ENCODE results near the gene FGF11. TPM values are rescaled to one million over a fixed set of nuclear protein-coding genes. Genes with fewer than 3 reads are reported as not detected.
"Not testable (repeated sequence)": the region's sequence is repeated elsewhere in the genome, so short reads cannot be mapped to it uniquely, and the experiment has no call there.

The FGF11 gene
- total and polyA plus RNA-seq, 2 donors (not counting 3 experiments of a cell fraction or from before 2014, with no cell fraction given): 0.70 TPM; not detected in 1

DNA sequence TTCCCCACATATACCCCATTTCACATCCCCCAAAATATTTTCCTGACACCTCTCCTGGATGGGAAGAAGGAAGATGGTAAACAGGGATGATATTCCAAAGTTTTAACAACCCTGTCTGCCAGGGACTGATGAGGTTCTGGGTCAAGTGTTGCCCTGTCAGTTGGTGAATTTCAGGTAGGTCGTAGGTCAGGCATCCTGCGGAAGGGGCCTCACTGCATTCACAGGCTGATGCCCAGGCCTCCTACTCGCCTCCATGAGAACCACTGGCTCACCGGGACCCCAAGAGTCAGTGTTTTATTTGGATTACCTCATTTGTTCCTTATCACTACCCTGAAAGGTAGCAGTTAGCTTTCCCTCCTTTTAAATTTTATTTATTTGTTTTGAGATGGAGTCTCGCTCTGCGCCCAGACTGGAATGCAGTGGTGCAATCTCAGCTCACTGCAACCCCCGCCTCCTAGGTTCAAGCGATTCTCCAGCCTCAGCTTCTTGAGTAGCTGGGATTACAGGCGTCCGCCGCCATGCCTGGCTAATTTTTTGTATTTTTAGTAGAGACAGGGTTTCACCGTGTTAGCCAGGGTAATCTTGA is 29.6 kb downstream of the FGF11 start:
- Histone ChIP-seq H3K27ac (ENCODE audit: insufficient read depth, low read depth, low read length) (no peak overlapping the region), H3K27me3 (ENCODE audit: control insufficient read depth in 2 of 2, insufficient read depth in 2 of 2, low read length in 2 of 2) (no peaks in the 10 kb centered on the region), H4K20me1 (replicated peaks; ENCODE audit: control insufficient read depth, extremely low read depth, insufficient read depth, low read length) (no peaks in the 10 kb centered on the region), H3K79me2 (ENCODE audit: control insufficient read depth, insufficient read depth, low read length) (peaks cover 27% of the 10 kb centered on the region), H3K9me3 (replicated peaks; ENCODE audit: control insufficient read depth, insufficient read depth, low read length) (no peaks in the 10 kb centered on the region), H3K4me2 (ENCODE audit: insufficient read depth, low read length) (no peak overlapping the region), H3K36me3 (ENCODE audit: control insufficient read depth in 2 of 2, extremely low read depth in 1 of 2, insufficient read depth in 2 of 2, low read length in 2 of 2) (peaks cover 0 to 6% of the 10 kb centered on the region in 2 experiments), H2AFZ (ENCODE audit: low read depth, low read length) (no peak overlapping the region), H3K4me1 (ENCODE audit: control insufficient read depth, extremely low read depth, insufficient read depth, low read length) (no peaks in the 10 kb centered on the region), H3K4me3 (replicated peaks in 1 of 3; ENCODE audit: insufficient read depth in 1 of 3, low read depth in 1 of 3, low read length in 3 of 3) (no peak overlapping the region), H3K9ac (replicated peaks; ENCODE audit: extremely low read depth, insufficient read depth, low read length) (no peak overlapping the region), H3K9me1 (replicated peaks; ENCODE audit: control insufficient read depth, extremely low read depth, insufficient read depth, low read length) (no peaks in the 10 kb centered on the region)
- TF ChIP-seq EZH2 (IDR thresholded peaks at IDR 0.05; ENCODE audit: borderline replicate concordance, low read depth, low read length, severe bottlenecking) (no peak), MYC (IDR thresholded peaks at IDR 0.05; ENCODE audit: low read depth, low read length) (no peak), POLR2A (IDR thresholded peaks at IDR 0.05; ENCODE audit: low read depth, low read length) (no peak), GATA2 (IDR thresholded peaks at IDR 0.05; ENCODE audit: insufficient read depth, insufficient read length, low read depth, low read length) (no peak), JUN (IDR thresholded peaks at IDR 0.05; ENCODE audit: borderline replicate concordance, insufficient read depth, insufficient read length, low read depth) (no peak), FOS (IDR thresholded peaks at IDR 0.05; ENCODE audit: borderline replicate concordance, insufficient read depth, low read length) (no peak), POLR2AphosphoS5 (IDR thresholded peaks at IDR 0.05; ENCODE audit: insufficient read depth, low read depth, low read length) (no peak)
- TF ChIP-seq, protein P1, sequence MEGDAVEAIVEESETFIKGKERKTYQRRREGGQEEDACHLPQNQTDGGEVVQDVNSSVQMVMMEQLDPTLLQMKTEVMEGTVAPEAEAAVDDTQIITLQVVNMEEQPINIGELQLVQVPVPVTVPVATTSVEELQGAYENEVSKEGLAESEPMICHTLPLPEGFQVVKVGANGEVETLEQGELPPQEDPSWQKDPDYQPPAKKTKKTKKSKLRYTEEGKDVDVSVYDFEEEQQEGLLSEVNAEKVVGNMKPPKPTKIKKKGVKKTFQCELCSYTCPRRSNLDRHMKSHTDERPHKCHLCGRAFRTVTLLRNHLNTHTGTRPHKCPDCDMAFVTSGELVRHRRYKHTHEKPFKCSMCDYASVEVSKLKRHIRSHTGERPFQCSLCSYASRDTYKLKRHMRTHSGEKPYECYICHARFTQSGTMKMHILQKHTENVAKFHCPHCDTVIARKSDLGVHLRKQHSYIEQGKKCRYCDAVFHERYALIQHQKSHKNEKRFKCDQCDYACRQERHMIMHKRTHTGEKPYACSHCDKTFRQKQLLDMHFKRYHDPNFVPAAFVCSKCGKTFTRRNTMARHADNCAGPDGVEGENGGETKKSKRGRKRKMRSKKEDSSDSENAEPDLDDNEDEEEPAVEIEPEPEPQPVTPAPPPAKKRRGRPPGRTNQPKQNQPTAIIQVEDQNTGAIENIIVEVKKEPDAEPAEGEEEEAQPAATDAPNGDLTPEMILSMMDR (IDR thresholded peaks at IDR 0.05; ENCODE audit: extremely low read depth in 1 of 2, insufficient read depth in 1 of 2, low read depth in 1 of 2, low read length in 2 of 2): no peak
- TF ChIP-seq, protein P2, sequence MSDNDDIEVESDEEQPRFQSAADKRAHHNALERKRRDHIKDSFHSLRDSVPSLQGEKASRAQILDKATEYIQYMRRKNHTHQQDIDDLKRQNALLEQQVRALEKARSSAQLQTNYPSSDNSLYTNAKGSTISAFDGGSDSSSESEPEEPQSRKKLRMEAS (IDR thresholded peaks at IDR 0.05; ENCODE audit: insufficient read depth, insufficient read length): no peak
- ChIA-PET CTCF (interaction anchor here (1.1 to 1.5 kb wide), 2 partner anchors 9 to 92 kb away, joined by 3 to 4 read pairs; no protein-coding TSS in a partner anchor), POLR2A (no interaction called here)
- dilution Hi-C loops (cut with MboI; ENCODE audit: extremely low pct_ligation_motif_present, low sequenced_read_pairs) (no loop called here), intact Hi-C loops (cut with micrococcal nuclease) (no loop called here)
- no TSS peak for BruUV-seq (replicated peaks)
- FAIRE-seq (no peak), DNase-seq (ENCODE audit: low read depth, low spot score) (no peak)

DNA sequence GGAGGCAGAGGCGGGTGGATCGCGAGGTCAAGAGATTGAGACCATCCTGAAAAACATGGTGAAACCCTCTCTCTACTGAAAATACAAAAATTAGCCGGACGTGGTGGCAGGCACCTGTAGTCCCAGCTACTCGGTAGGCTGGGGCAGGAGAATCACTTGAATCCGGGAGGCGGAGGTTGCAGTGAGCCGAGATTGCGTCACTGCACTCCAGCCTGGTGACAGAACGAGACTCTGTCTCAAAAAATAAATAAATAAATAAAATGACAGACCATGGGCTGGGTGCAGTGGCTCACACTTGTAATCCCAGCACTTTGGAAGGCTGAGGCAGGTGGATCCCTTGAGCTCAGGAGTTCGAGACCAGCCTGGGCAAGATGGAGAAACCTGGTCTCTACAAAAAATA is 30.5 kb downstream of the FGF11 start:
- DNase-seq (ENCODE audit: low read depth, low spot score); FAIRE-seq; H3K27me3 ChIP-seq (ENCODE audit: control insufficient read depth in 2 of 2, insufficient read depth in 2 of 2, low read length in 2 of 2); H4K20me1 ChIP-seq (replicated peaks; ENCODE audit: control insufficient read depth, extremely low read depth, insufficient read depth, low read length); H3K9me1 ChIP-seq (replicated peaks; ENCODE audit: control insufficient read depth, extremely low read depth, insufficient read depth, low read length); H3K4me3 ChIP-seq (replicated peaks in 1 of 3; ENCODE audit: insufficient read depth in 1 of 3, low read depth in 1 of 3, low read length in 3 of 3); H3K36me3 ChIP-seq (ENCODE audit: control insufficient read depth in 2 of 2, extremely low read depth in 1 of 2, insufficient read depth in 2 of 2, low read length in 2 of 2); dilution Hi-C loops (cut with MboI; ENCODE audit: extremely low pct_ligation_motif_present, low sequenced_read_pairs); intact Hi-C loops (cut with micrococcal nuclease); BruUV-seq (replicated peaks); H2AFZ ChIP-seq (ENCODE audit: low read depth, low read length); H3K4me1 ChIP-seq (ENCODE audit: control insufficient read depth, extremely low read depth, insufficient read depth, low read length); H3K9me3 ChIP-seq (replicated peaks; ENCODE audit: control insufficient read depth, insufficient read depth, low read length); H3K9ac ChIP-seq (replicated peaks; ENCODE audit: extremely low read depth, insufficient read depth, low read length); CTCF ChIA-PET; H3K4me2 ChIP-seq (ENCODE audit: insufficient read depth, low read length); H3K27ac ChIP-seq (ENCODE audit: insufficient read depth, low read depth, low read length): not testable (repeated sequence)
- POLR2A ChIA-PET: interaction anchor here (0.7 to 1.6 kb wide), 2 partner anchors 14 to 34 kb away, joined by 3 to 4 read pairs; partner anchors contain the start of genes POLR2A and TMEM102
- peaks cover 36% of the 10 kb centered on the region for H3K79me2 ChIP-seq (ENCODE audit: control insufficient read depth, insufficient read depth, low read length)
